Fibroblast of lung (primary cell): Measurements from ENCODE around the gene DNPEP. TPM values are rescaled to one million over a fixed set of nuclear protein-coding genes. Genes with fewer than 3 reads are reported as not detected.

Experiments used
- DNase-seq, 2 donors: peaks; one replicate each; pipeline versions ENCODE4 v3.0.0 to v3.0.0-alpha.2; 2010; ENCODE audit warnings: low read depth in 2 of 2
- H2AFZ ChIP-seq: 2 replicates; pipeline ENCODE4 v1.5.1; 2012; ENCODE audit warnings: low read length, control low read depth, inconsistent platforms
- H3K27ac ChIP-seq: 2 replicates; pipeline ENCODE4 v1.5.1; 2011; ENCODE audit warnings: low read length, control low read depth; ENCODE audit not compliant: insufficient read depth
- H3K27me3 ChIP-seq: 2 replicates; pipeline ENCODE4 v1.5.1; 2011; ENCODE audit warnings: mild to moderate bottlenecking, low read length; ENCODE audit not compliant: control insufficient read depth, insufficient read depth
- H3K36me3 ChIP-seq: 2 replicates; pipeline ENCODE4 v1.5.1; 2011; ENCODE audit warnings: low read length; ENCODE audit not compliant: control insufficient read depth, insufficient read depth
- H3K4me1 ChIP-seq: 2 replicates; pipeline ENCODE4 v1.5.1; 2011; ENCODE audit warnings: low read length; ENCODE audit not compliant: control insufficient read depth, insufficient read depth; ENCODE audit errors: extremely low read depth
- H3K4me2 ChIP-seq: 2 replicates; pipeline ENCODE4 v1.5.1; 2011; ENCODE audit warnings: low read length, control low read depth; ENCODE audit not compliant: insufficient read depth; ENCODE audit errors: extremely low read depth
- H3K4me3 ChIP-seq, 4 experiments: fragments of 200-600 bp in 1 of 4; sonication (generic) in 1 of 4; replicated peaks in 1 of 4; 2 replicates each; pipeline ENCODE4 v1.5.1; 2011 to 2016; ENCODE audit warnings: low read length in 4 of 4, low read depth in 3 of 4, mild to moderate bottlenecking in 3 of 4, control low read depth in 2 of 4, inconsistent platforms in 1 of 4, mixed read lengths in 1 of 4; ENCODE audit not compliant: insufficient read depth in 1 of 4; ENCODE audit errors: control extremely low read depth in 1 of 4
- H3K79me2 ChIP-seq: 2 replicates; pipeline ENCODE4 v1.5.1; 2012; ENCODE audit warnings: mild to moderate bottlenecking, low read length, inconsistent platforms; ENCODE audit not compliant: control insufficient read depth, insufficient read depth
- H3K9ac ChIP-seq: 2 replicates; pipeline ENCODE4 v1.5.1; 2011; ENCODE audit warnings: mild to moderate bottlenecking, low read length, control low read depth; ENCODE audit not compliant: insufficient read depth
- H3K9me3 ChIP-seq: 2 replicates; pipeline ENCODE4 v1.5.1; 2012; ENCODE audit warnings: low read depth, low read length; ENCODE audit not compliant: control insufficient read depth, insufficient read depth
- H4K20me1 ChIP-seq: 2 replicates; pipeline ENCODE4 v1.5.1; 2011; ENCODE audit warnings: low read length; ENCODE audit not compliant: control insufficient read depth, insufficient read depth; ENCODE audit errors: extremely low read depth
- EZH2 ChIP-seq: IDR thresholded peaks from 2 replicates; pipeline ENCODE4 v1.5.1; 2012; ENCODE audit warnings: low read length, control low read depth, mild to moderate bottlenecking; ENCODE audit errors: missing control alignments
- polyA plus RNA-seq, 2 donors: library from polyadenylated mRNA; depleted of rRNA in 1 of 2; stranded (reverse) in 1 of 2; unstranded in 1 of 2; fragments of >200 nt; gene quantifications; 2 replicates each; pipeline ENCODE4 v1.2.1, GENCODE V29; 2011 to 2012; ENCODE audit warnings: missing spikeins in 1 of 2
- total RNA-seq: library from RNA; depleted of rRNA; stranded (reverse); fragments of >200 nt; gene quantifications from 2 replicates; pipeline ENCODE4 v1.2.1, GENCODE V29; 2014
- TF ChIP-seq, protein P1 (sequence below), 2 donors: IDR thresholded peaks in 1 of 2; conservative IDR thresholded peaks in 1 of 2; 1 replicate in 1 of 2; 2 replicates in 1 of 2; pipeline ENCODE4 v1.5.1; 2011 to 2012; ENCODE audit warnings: low read length in 2 of 2, control low read depth in 1 of 2, inconsistent platforms in 1 of 2, low read depth in 1 of 2, mild to moderate bottlenecking in 1 of 2

DNPEP gene
- total and polyA plus RNA-seq, 2 donors (not counting 1 experiment from before 2014, with no cell fraction given) = 38.2 to 72.5 TPM

DNA sequence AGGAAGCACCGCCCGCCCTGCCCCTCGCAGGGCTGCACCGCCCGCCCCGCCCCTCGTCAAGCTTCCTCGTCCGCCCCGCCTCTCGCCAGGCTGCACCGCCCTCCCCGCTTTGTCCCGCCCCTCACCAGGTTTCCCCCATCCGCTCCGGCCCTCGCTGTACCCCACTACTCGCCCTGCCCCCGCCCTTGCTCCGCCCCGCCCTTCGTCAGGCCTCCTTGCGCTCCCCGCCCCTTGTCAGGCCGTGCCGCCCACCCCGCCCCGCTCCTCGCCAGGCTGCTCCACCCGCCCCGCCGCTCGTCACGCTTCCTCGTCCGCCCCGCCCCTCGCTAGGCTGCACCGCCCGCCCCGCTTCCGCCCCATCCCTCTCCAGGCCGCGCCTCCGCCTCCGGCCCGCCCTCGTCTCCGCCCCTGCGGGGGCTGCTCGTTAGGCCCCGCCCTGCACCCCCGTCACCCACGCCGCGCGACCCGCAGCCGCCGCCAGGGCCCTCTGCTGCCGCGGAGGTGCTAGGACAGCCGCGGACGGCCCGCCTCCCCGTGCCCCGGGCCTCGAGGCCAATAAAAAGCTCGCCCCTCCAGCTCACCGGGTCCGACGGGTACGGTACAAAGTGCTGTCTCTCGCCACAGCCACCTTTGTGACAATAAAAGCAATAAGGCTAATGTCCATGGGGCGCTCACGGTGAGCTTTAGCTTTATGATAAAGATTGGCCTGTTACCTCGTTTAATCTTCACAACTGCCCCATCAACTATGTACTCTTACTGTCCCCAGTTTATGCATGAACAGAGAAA is 602 bp upstream of the DNPEP start:
- peak; percentile 94 to 97 for DNase-seq
- H3K79me2 ChIP-seq = peaks cover 9% of the 10 kb centered on the region
- H2AFZ ChIP-seq = peak overlapping the region; percentile 97
- H3K36me3 ChIP-seq = peaks cover 20% of the 10 kb centered on the region
- TF ChIP-seq, protein P1, sequence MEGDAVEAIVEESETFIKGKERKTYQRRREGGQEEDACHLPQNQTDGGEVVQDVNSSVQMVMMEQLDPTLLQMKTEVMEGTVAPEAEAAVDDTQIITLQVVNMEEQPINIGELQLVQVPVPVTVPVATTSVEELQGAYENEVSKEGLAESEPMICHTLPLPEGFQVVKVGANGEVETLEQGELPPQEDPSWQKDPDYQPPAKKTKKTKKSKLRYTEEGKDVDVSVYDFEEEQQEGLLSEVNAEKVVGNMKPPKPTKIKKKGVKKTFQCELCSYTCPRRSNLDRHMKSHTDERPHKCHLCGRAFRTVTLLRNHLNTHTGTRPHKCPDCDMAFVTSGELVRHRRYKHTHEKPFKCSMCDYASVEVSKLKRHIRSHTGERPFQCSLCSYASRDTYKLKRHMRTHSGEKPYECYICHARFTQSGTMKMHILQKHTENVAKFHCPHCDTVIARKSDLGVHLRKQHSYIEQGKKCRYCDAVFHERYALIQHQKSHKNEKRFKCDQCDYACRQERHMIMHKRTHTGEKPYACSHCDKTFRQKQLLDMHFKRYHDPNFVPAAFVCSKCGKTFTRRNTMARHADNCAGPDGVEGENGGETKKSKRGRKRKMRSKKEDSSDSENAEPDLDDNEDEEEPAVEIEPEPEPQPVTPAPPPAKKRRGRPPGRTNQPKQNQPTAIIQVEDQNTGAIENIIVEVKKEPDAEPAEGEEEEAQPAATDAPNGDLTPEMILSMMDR (conservative IDR thresholded peaks at IDR 0.05 in 1 of 2, IDR thresholded peaks at IDR 0.05 in 1 of 2; ENCODE audit: low read depth in 1 of 2, low read length in 2 of 2) = peak; percentile 33 to 37
- TF ChIP-seq EZH2 = no peak
- H3K9ac ChIP-seq = peak overlapping the region; percentile 42
- H3K4me3 ChIP-seq = peak overlapping the region; percentile 35 to 51 (median 41)
- no peaks in the 10 kb centered on the region for H4K20me1 ChIP-seq
- H3K9me3 ChIP-seq = no peaks in the 10 kb centered on the region
- peak overlapping the region; percentile 93 for H3K4me2 ChIP-seq
- H3K4me1 ChIP-seq = peaks cover 13% of the 10 kb centered on the region
- H3K27me3 ChIP-seq = no peaks in the 10 kb centered on the region
- H3K27ac ChIP-seq = peak overlapping the region; percentile 44

DNA sequence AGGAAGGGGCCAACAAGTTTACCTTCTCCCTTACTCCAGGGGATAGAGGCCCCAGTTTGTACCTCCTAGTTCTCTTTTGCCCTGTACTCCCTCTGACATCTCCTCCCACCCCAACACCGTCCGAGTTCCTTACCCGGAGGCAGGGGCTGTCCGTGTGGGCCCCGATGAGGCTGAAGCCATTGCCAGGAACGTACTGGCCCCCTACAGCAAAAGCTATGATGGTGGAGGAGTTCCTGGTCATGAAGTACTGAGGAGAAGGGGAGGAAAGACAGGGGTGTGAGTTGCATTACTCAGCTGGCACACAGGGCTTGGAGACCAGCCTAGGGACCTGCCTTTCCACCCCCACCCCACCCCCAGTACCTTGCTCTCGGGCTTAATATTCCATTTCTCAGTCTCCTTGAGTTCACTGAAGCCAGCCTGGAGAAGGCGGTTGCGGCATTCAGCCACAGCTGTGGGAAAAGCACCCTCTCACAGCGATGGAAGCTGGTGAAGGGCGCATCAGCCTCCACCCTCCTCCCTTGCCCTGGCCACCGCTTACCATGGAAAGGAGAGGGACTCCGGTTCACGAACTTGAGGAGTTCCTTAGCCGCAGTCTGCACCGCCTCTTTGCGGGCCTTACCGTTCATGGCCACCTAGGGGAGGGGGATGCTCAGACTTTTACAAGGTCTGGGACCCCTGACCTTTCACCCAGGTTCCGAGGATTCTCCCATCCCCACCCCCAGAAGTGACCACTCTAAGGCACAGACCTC is 1.0 kb downstream of the DNPEP start:
- peaks cover 22% of the 10 kb centered on the region for H3K36me3 ChIP-seq
- peak in 1 of 2 donors; percentile 17 for DNase-seq

More for the DNA sequence above, 1.0 kb downstream of the DNPEP start:
- H3K4me2 ChIP-seq = peak overlapping the region; percentile 94
- peaks cover 13% of the 10 kb centered on the region for H3K4me1 ChIP-seq
- H4K20me1 ChIP-seq = no peaks in the 10 kb centered on the region
- no peaks in the 10 kb centered on the region for H3K9me3 ChIP-seq
- no peaks in the 10 kb centered on the region for H3K27me3 ChIP-seq
- H3K4me3 ChIP-seq = peak overlapping the region; percentile 86 to 92 (median 90)
- peaks cover 9% of the 10 kb centered on the region for H3K79me2 ChIP-seq
- peak overlapping the region; percentile 93 for H3K27ac ChIP-seq
- H2AFZ ChIP-seq = peak overlapping the region; percentile 53
- TF ChIP-seq EZH2 = no peak
- TF ChIP-seq, protein P1 (conservative IDR thresholded peaks at IDR 0.05 in 1 of 2, IDR thresholded peaks at IDR 0.05 in 1 of 2; ENCODE audit: low read depth in 1 of 2, low read length in 2 of 2) = no peak
- H3K9ac ChIP-seq = peak overlapping the region; percentile 92
